ENCODE measurements around the gene BACE2.

BACE2 gene

GRCh38 chr21:41226853-41227252 lies 58.9 kb downstream of the BACE2 start:
- no peak for TF ChIP-seq CTCF (IDR thresholded peaks at IDR 0.05)

GRCh38 chr21:41227357-41228005 lies 59.5 kb downstream of the BACE2 start:
- Histone ChIP-seq H3K36me3 (no peaks in the 10 kb centered on the region), H3K4me1 (ENCODE audit: control insufficient read depth in 1 of 2, insufficient read depth in 1 of 2, low read depth in 1 of 2, low read length in 1 of 2) (no peaks in the 10 kb centered on the region), H3K27ac (no peak overlapping the region), H3K27me3 (no peaks in the 10 kb centered on the region), H3K4me3 (ENCODE audit: low read depth in 1 of 2, low read length in 1 of 2) (no peak overlapping the region), H3K9me3 (no peaks in the 10 kb centered on the region)
- no peak for TF ChIP-seq CTCF (IDR thresholded peaks at IDR 0.05)

More at GRCh38 chr21:41226853-41227252, 58.9 kb downstream of the BACE2 start:
- Histone ChIP-seq H3K9me3 (no peaks in the 10 kb centered on the region), H3K27me3 (no peaks in the 10 kb centered on the region), H3K27ac (no peak overlapping the region), H3K36me3 (no peaks in the 10 kb centered on the region), H3K4me3 (ENCODE audit: low read depth in 1 of 2, low read length in 1 of 2) (no peak overlapping the region), H3K4me1 (ENCODE audit: control insufficient read depth in 1 of 2, insufficient read depth in 1 of 2, low read depth in 1 of 2, low read length in 1 of 2) (no peaks in the 10 kb centered on the region)

- H3K36me3 ChIP-seq, result no peaks in the 10 kb centered on the region
- no peak for TF ChIP-seq CTCF (IDR thresholded peaks at IDR 0.05)
- H3K9me3 ChIP-seq, result no peaks in the 10 kb centered on the region
- H3K27ac ChIP-seq, result no peak overlapping the region
- H3K4me1 ChIP-seq (ENCODE audit: control insufficient read depth in 1 of 2, insufficient read depth in 1 of 2, low read depth in 1 of 2, low read length in 1 of 2), result no peaks in the 10 kb centered on the region
- no peaks in the 10 kb centered on the region for H3K27me3 ChIP-seq
- no peak overlapping the region for H3K4me3 ChIP-seq (ENCODE audit: low read depth in 1 of 2, low read length in 1 of 2)
Measured at GRCh38 chr21:41228006-41228370, 60.0 kb downstream of the BACE2 start.

- Histone ChIP-seq H3K4me1 (ENCODE audit: control insufficient read depth in 1 of 2, insufficient read depth in 1 of 2, low read depth in 1 of 2, low read length in 1 of 2) (no peaks in the 10 kb centered on the region), H3K9me3 (no peaks in the 10 kb centered on the region), H3K27ac (no peak overlapping the region), H3K36me3 (no peaks in the 10 kb centered on the region), H3K4me3 (ENCODE audit: low read depth in 1 of 2, low read length in 1 of 2) (no peak overlapping the region), H3K27me3 (no peaks in the 10 kb centered on the region)
- TF ChIP-seq CTCF (IDR thresholded peaks at IDR 0.05), result no peak
Measured at GRCh38 chr21:41228492-41228891, 60.5 kb downstream of the BACE2 start.

GRCh38 chr21:41228958-41229357 lies 61.0 kb downstream of the BACE2 start:
- no peaks in the 10 kb centered on the region for H3K27me3 ChIP-seq
- no peak overlapping the region for H3K27ac ChIP-seq
- H3K4me3 ChIP-seq (ENCODE audit: low read depth in 1 of 2, low read length in 1 of 2), result no peak overlapping the region
- no peaks in the 10 kb centered on the region for H3K36me3 ChIP-seq
- TF ChIP-seq CTCF (IDR thresholded peaks at IDR 0.05), result no peak
- no peaks in the 10 kb centered on the region for H3K4me1 ChIP-seq (ENCODE audit: control insufficient read depth in 1 of 2, insufficient read depth in 1 of 2, low read depth in 1 of 2, low read length in 1 of 2)
- H3K9me3 ChIP-seq, result no peaks in the 10 kb centered on the region
